Ascending aorta (tissue), 2 donors: ENCODE measurements around the gene ITPK1. TPM values are rescaled to one million over a fixed set of nuclear protein-coding genes. Genes with fewer than 3 reads are reported as not detected.

ENCODE experiments used
- DNase-seq, 2 donors: peaks; one replicate each; pipeline ENCODE4 v3.0.0-alpha.2; 2019; ENCODE audit warnings: low spot score in 2 of 2
- H3K27ac ChIP-seq, 2 donors: fragments of 200-600 bp; sonication (generic); one replicate each; pipeline ENCODE4 v1.5.1; 2016 to 2017; ENCODE audit warnings: mild to moderate bottlenecking in 1 of 2
- H3K27me3 ChIP-seq: fragments of 200-600 bp; sonication (generic); one replicate; pipeline ENCODE4 v1.5.1; 2017
- H3K36me3 ChIP-seq, 2 donors: fragments of 200-600 bp; sonication (generic); one replicate each; pipeline ENCODE4 v1.5.1; 2016
- H3K4me1 ChIP-seq, 2 donors: fragments of 200-600 bp; sonication (generic); one replicate each; pipeline ENCODE4 v1.5.1; 2016 to 2017; ENCODE audit warnings: mild to moderate bottlenecking in 1 of 2
- H3K4me3 ChIP-seq, 2 donors: fragments of 200-600 bp; sonication (generic); one replicate each; pipeline ENCODE4 v1.5.1; 2016 to 2017; ENCODE audit warnings: mild to moderate bottlenecking in 1 of 2
- H3K9me3 ChIP-seq, 2 donors: fragments of 200-600 bp; sonication (generic); one replicate each; pipeline ENCODE4 v1.5.1; 2016
- intact Hi-C: fragments of 100-400 bp; cut with DNase I; formaldehyde crosslinking; loops from one replicate; pipeline ENCODE4 v1.15.1; 2023
- total RNA-seq: library from RNA; depleted of rRNA; stranded (reverse); fragments of >200 nt; gene quantifications from one replicate; pipeline ENCODE4 v1.1.0, GENCODE V29; 2016
- TF ChIP-seq, protein P1 (sequence below), 3 experiments: fragments of 200-600 bp in 2 of 3; fragments of 450-650 bp in 1 of 3; sonication (generic) in 2 of 3; IDR thresholded peaks; one replicate each; pipeline ENCODE4 v1.5.1; 2016 to 2019; ENCODE audit warnings: antibody characterized with exemption in 3 of 3, mild to moderate bottlenecking in 1 of 3, moderate library complexity in 1 of 3

ITPK1 gene
- total RNA-seq, 1 donor from 2014 or later = 85.3 TPM

GRCh38 chr14:93017898-93018297, 97.8 kb downstream of the ITPK1 start:
- no peaks in the 10 kb centered on the region for H3K27me3 ChIP-seq
- H3K36me3 ChIP-seq = peaks cover 0 to 7% of the 10 kb centered on the region in 2 donors
- intact Hi-C loops = no loop called here
- no peaks in the 10 kb centered on the region for H3K9me3 ChIP-seq
- DNase-seq = no peak
- H3K4me3 ChIP-seq = no peak overlapping the region
- TF ChIP-seq, protein P1, sequence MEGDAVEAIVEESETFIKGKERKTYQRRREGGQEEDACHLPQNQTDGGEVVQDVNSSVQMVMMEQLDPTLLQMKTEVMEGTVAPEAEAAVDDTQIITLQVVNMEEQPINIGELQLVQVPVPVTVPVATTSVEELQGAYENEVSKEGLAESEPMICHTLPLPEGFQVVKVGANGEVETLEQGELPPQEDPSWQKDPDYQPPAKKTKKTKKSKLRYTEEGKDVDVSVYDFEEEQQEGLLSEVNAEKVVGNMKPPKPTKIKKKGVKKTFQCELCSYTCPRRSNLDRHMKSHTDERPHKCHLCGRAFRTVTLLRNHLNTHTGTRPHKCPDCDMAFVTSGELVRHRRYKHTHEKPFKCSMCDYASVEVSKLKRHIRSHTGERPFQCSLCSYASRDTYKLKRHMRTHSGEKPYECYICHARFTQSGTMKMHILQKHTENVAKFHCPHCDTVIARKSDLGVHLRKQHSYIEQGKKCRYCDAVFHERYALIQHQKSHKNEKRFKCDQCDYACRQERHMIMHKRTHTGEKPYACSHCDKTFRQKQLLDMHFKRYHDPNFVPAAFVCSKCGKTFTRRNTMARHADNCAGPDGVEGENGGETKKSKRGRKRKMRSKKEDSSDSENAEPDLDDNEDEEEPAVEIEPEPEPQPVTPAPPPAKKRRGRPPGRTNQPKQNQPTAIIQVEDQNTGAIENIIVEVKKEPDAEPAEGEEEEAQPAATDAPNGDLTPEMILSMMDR (IDR thresholded peaks at IDR 0.05) = no peak
- no peak overlapping the region for H3K27ac ChIP-seq
- H3K4me1 ChIP-seq = peaks cover 2 to 14% of the 10 kb centered on the region in 2 donors

GRCh38 chr14:93017301-93017797, 98.4 kb downstream of the ITPK1 start:
- no peak overlapping the region for H3K27ac ChIP-seq
- H3K36me3 ChIP-seq = peaks cover 0 to 7% of the 10 kb centered on the region in 2 donors
- no peak overlapping the region for H3K4me3 ChIP-seq
- H3K4me1 ChIP-seq = peaks cover 7 to 20% of the 10 kb centered on the region in 2 donors
- DNase-seq = no peak
- H3K9me3 ChIP-seq = no peaks in the 10 kb centered on the region
- TF ChIP-seq, protein P1 (IDR thresholded peaks at IDR 0.05) = no peak
- intact Hi-C loops = no loop called here
- H3K27me3 ChIP-seq = no peaks in the 10 kb centered on the region

GRCh38 chr14:93016275-93016845, 99.4 kb downstream of the ITPK1 start:
- H3K36me3 ChIP-seq = peaks cover 0 to 7% of the 10 kb centered on the region in 2 donors
- TF ChIP-seq, protein P1 (IDR thresholded peaks at IDR 0.05) = no peak
- intact Hi-C loops = no loop called here
- no peaks in the 10 kb centered on the region for H3K9me3 ChIP-seq
- no peak overlapping the region for H3K4me3 ChIP-seq
- DNase-seq = no peak
- H3K4me1 ChIP-seq = peaks cover 8 to 22% of the 10 kb centered on the region in 2 donors
- no peak overlapping the region for H3K27ac ChIP-seq
- no peaks in the 10 kb centered on the region for H3K27me3 ChIP-seq

GRCh38 chr14:93015505-93015904, 100.2 kb downstream of the ITPK1 start:
- H3K4me1 ChIP-seq = peaks cover 8 to 22% of the 10 kb centered on the region in 2 donors

GRCh38 chr14:93015064-93015463, 100.7 kb downstream of the ITPK1 start:
- no peak overlapping the region for H3K4me3 ChIP-seq
- intact Hi-C loops = no loop called here
- DNase-seq = no peak
- no peaks in the 10 kb centered on the region for H3K9me3 ChIP-seq
- H3K36me3 ChIP-seq = peaks cover 0 to 7% of the 10 kb centered on the region in 2 donors
- TF ChIP-seq, protein P1 (IDR thresholded peaks at IDR 0.05) = no peak
- peaks cover 8 to 22% of the 10 kb centered on the region in 2 donors for H3K4me1 ChIP-seq
- H3K27me3 ChIP-seq = no peaks in the 10 kb centered on the region
- no peak overlapping the region for H3K27ac ChIP-seq

More at GRCh38 chr14:93015505-93015904, 100.2 kb downstream of the ITPK1 start:
- intact Hi-C loops = no loop called here
- DNase-seq = no peak
- Histone ChIP-seq H3K27ac (no peak overlapping the region), H3K4me3 (no peak overlapping the region), H3K36me3 (peaks cover 0 to 7% of the 10 kb centered on the region in 2 donors), H3K27me3 (no peaks in the 10 kb centered on the region), H3K9me3 (no peaks in the 10 kb centered on the region)
- TF ChIP-seq, protein P1 (IDR thresholded peaks at IDR 0.05) = no peak
